Liver (tissue), 9 donors: ENCODE measurements around the gene KRT6C. TPM values are rescaled to one million over a fixed set of nuclear protein-coding genes. Genes with fewer than 3 reads are reported as not detected.
"Not testable (repeated sequence)": the region's sequence is repeated elsewhere in the genome, so short reads cannot be mapped to it uniquely, and the experiment has no call there.

Source experiments
- DNase-seq: peaks from one replicate; pipeline ENCODE4 v3.0.0-alpha.2; 2017; ENCODE audit warnings: low spot score
- H3K27ac ChIP-seq, 2 donors: one replicate each; pipeline ENCODE4 v1.7.0; 2013; ENCODE audit warnings: inconsistent platforms in 2 of 2, low read length in 2 of 2, control low read depth in 1 of 2, low read depth in 1 of 2, mild to moderate bottlenecking in 1 of 2
- H3K27me3 ChIP-seq, 4 donors: one replicate each; pipeline versions ENCODE4 v1.6.1 to v1.7.0; 2013; ENCODE audit warnings: low read length in 3 of 4, inconsistent platforms in 1 of 4, mild to moderate bottlenecking in 1 of 4, moderate library complexity in 1 of 4; ENCODE audit not compliant: control insufficient read depth in 4 of 4, insufficient read depth in 4 of 4
- H3K36me3 ChIP-seq, 4 donors: one replicate each; pipeline versions ENCODE4 v1.6.1 to v1.7.0; 2013; ENCODE audit warnings: low read length in 3 of 4, mild to moderate bottlenecking in 3 of 4, low read depth in 1 of 4, moderate library complexity in 1 of 4; ENCODE audit not compliant: control insufficient read depth in 4 of 4, insufficient read depth in 3 of 4
- H3K4me1 ChIP-seq, 4 donors: one replicate each; pipeline versions ENCODE4 v1.6.1 to v1.7.0; 2013; ENCODE audit warnings: low read length in 3 of 4, mild to moderate bottlenecking in 3 of 4, moderate library complexity in 1 of 4; ENCODE audit not compliant: control insufficient read depth in 4 of 4, insufficient read depth in 4 of 4
- H3K4me3 ChIP-seq, 3 donors: one replicate each; pipeline versions ENCODE4 v1.6.1 to v1.7.0; 2013; ENCODE audit warnings: low read length in 3 of 3, control low read depth in 1 of 3, low read depth in 1 of 3, mild to moderate bottlenecking in 1 of 3
- H3K9ac ChIP-seq, 2 donors: one replicate each; pipeline ENCODE4 v1.7.0; 2013; ENCODE audit warnings: low read length in 2 of 2, mild to moderate bottlenecking in 2 of 2, moderate library complexity in 2 of 2, control low read depth in 1 of 2, low read depth in 1 of 2
- H3K9me3 ChIP-seq, 4 donors: one replicate each; pipeline versions ENCODE4 v1.6.1 to v1.7.0; 2013; ENCODE audit warnings: low read length in 3 of 4; ENCODE audit not compliant: control insufficient read depth in 4 of 4
- HNF4A ChIP-seq, 2 donors: conservative IDR thresholded peaks; 2 replicates each; pipeline ENCODE4 v1.6.1; 2016; ENCODE audit warnings: antibody characterized with exemption in 2 of 2, mild to moderate bottlenecking in 2 of 2
- NR2F2 ChIP-seq: IDR thresholded peaks from 2 replicates; pipeline ENCODE4 v1.6.1; 2016; ENCODE audit warnings: antibody characterized with exemption
- RAD21 ChIP-seq, 2 donors: IDR thresholded peaks; 2 replicates each; pipeline ENCODE4 v1.6.1; 2016; ENCODE audit warnings: antibody characterized with exemption in 2 of 2, mild to moderate bottlenecking in 2 of 2
- RXRA ChIP-seq, 2 donors: IDR thresholded peaks; 2 replicates each; pipeline ENCODE4 v1.6.1; 2017 to 2018; ENCODE audit warnings: antibody characterized with exemption in 2 of 2, mild to moderate bottlenecking in 1 of 2
- SP1 ChIP-seq: IDR thresholded peaks from 2 replicates; pipeline ENCODE4 v1.6.1; 2018; ENCODE audit warnings: antibody characterized with exemption, mild to moderate bottlenecking
- YY1 ChIP-seq: IDR thresholded peaks from 2 replicates; pipeline ENCODE4 v1.6.1; 2016; ENCODE audit warnings: antibody characterized with exemption, mild to moderate bottlenecking
- WGBS: extraction: QIAGEN DNeasy Blood & Tissue Kit; methylation state at CpG from one replicate; pipeline ENCODE4 v1.1.7; 2013; 5-methylcytosine and 5-hydroxymethylcytosine counted together
- polyA plus RNA-seq, 2 donors: library from polyadenylated mRNA; stranded (reverse) in 1 of 2; unstranded in 1 of 2; fragments of 200-250 nt in 1 of 2; fragments of >200 nt in 1 of 2; fragmentation: Nextera tagmentation in 1 of 2; extraction: Ambion mirVana in 1 of 2; gene quantifications; one replicate each; pipeline versions ENCODE4 v1.2.1 to v1.2.3, GENCODE V29; 2013 to 2015
- total RNA-seq, 2 donors: library from RNA; depleted of rRNA; stranded (reverse); fragments of >200 nt; gene quantifications; one replicate each; pipeline ENCODE4 v1.2.3, GENCODE V29; 2014
- TF ChIP-seq, protein P1 (sequence below): IDR thresholded peaks from 2 replicates; pipeline ENCODE4 v1.6.1; 2016; ENCODE audit warnings: antibody characterized with exemption, mild to moderate bottlenecking
- TF ChIP-seq, protein P2 (sequence below): IDR thresholded peaks from 2 replicates; pipeline ENCODE4 v1.6.1; 2016; ENCODE audit warnings: antibody characterized with exemption
- TF ChIP-seq, protein P3 (sequence below): IDR thresholded peaks from 2 replicates; pipeline ENCODE4 v1.6.1; 2016; ENCODE audit warnings: antibody characterized with exemption
- TF ChIP-seq, protein P4 (sequence below): IDR thresholded peaks from 2 replicates; pipeline ENCODE4 v1.6.1; 2016; ENCODE audit warnings: antibody characterized with exemption
- donor health status: healthy.
- donor health status: healthy.
- donor health status: healthy.
- donor health status: healthy.
- donor health status: healthy.

KRT6C gene
- total and polyA plus RNA-seq, 4 donors: 0.61 TPM; not detected in 3

DNA sequence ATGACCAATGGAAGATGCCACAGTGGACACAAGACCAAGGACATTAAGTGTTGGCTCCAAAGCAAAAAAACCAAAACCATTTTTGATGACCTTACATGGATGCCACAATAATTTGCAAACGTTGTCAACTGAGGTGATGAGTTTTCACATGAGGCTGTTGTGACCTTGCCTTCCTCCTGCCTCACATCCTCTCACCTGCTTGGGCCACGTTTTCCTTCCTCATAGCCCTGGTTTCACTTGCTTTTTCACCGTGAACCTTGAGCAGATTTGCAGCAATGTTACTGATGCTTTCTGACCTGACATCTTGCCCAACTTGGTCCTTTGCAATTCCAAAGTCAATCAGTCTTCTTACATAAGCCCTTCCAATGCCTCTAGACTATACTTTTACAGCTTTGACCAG, 25.4 kb downstream of the KRT6C start (continued):
- TF ChIP-seq, protein P1, sequence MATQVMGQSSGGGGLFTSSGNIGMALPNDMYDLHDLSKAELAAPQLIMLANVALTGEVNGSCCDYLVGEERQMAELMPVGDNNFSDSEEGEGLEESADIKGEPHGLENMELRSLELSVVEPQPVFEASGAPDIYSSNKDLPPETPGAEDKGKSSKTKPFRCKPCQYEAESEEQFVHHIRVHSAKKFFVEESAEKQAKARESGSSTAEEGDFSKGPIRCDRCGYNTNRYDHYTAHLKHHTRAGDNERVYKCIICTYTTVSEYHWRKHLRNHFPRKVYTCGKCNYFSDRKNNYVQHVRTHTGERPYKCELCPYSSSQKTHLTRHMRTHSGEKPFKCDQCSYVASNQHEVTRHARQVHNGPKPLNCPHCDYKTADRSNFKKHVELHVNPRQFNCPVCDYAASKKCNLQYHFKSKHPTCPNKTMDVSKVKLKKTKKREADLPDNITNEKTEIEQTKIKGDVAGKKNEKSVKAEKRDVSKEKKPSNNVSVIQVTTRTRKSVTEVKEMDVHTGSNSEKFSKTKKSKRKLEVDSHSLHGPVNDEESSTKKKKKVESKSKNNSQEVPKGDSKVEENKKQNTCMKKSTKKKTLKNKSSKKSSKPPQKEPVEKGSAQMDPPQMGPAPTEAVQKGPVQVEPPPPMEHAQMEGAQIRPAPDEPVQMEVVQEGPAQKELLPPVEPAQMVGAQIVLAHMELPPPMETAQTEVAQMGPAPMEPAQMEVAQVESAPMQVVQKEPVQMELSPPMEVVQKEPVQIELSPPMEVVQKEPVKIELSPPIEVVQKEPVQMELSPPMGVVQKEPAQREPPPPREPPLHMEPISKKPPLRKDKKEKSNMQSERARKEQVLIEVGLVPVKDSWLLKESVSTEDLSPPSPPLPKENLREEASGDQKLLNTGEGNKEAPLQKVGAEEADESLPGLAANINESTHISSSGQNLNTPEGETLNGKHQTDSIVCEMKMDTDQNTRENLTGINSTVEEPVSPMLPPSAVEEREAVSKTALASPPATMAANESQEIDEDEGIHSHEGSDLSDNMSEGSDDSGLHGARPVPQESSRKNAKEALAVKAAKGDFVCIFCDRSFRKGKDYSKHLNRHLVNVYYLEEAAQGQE: no peak

DNA sequence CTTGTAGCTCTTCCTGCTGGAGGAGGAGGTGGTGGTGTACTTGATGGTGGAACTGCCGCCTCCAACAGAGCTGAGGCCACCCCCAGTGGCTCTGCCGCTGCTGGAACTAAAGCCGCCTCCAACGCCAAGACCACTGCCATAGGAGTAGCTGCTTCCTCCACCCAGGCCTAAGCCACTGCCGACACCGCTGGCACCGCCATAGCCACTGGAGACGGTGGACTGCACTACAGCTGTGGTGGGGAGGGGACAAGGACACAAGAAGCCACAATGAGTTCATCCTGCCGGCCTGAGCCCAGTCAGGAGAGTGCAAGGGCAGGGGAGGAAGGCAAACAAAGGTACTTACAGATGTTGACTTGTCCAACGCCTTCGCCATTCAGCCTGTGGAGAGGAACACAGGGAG, 26.4 kb downstream of the KRT6C start:
- H3K36me3 ChIP-seq, H3K27ac ChIP-seq, H3K27me3 ChIP-seq, H3K9me3 ChIP-seq, H3K9ac ChIP-seq, H3K4me1 ChIP-seq, H3K4me3 ChIP-seq, DNase-seq: not testable (repeated sequence)
- WGBS: 93% methylated on average over 11 of the region's 11 CpGs

DNA sequence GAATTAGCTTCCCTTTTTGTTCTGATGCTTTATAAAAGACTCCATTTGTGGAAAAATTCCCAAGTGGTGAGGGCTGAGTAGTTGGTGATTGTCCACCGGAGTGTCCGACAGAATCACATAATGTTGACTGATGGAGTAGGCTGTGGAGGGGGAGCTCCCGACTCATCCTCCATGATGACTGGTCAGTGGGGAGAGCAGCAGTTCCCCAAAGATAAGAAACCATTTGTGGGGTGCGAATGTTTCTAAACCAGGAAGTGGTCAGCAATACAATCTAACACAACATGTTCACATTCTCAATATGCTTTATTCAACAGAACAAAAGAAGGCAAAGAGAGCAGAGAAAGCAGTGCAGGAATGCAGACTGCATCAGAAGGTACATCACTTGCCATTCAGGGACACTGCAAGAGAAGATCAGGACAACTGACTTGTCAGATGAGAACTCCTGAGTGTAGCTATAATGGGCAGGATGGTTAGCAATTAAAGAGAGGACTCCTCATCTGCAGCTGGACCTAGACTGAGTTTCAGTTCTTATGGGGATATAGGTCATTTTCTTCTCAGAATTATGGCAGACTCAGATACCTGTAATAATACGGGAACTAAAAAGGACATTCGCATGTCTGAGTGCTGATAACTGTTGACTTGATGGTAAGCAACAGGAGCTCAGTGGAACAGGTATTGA, 27.1 kb downstream of the KRT6C start:
- Histone ChIP-seq H3K4me3 (no peak overlapping the region), H3K9ac (no peak overlapping the region), H3K9me3 (no peaks in the 10 kb centered on the region), H3K4me1 (no peaks in the 10 kb centered on the region), H3K27me3 (peaks cover 0 to 2% (median 0%) of the 10 kb centered on the region in 4 donors), H3K27ac (no peak overlapping the region), H3K36me3 (no peaks in the 10 kb centered on the region)
- 87% methylated on average over 6 of the region's 6 CpGs for WGBS
- DNase-seq: no peak
- TF ChIP-seq RAD21 (IDR thresholded peaks at IDR 0.05) (no peak), NR2F2 (no peak), RXRA (IDR thresholded peaks at IDR 0.05) (no peak), SP1 (no peak), YY1 (no peak), HNF4A (conservative IDR thresholded peaks at IDR 0.05) (no peak)
- TF ChIP-seq, protein P2, sequence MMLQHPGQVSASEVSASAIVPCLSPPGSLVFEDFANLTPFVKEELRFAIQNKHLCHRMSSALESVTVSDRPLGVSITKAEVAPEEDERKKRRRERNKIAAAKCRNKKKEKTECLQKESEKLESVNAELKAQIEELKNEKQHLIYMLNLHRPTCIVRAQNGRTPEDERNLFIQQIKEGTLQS: no peak
- TF ChIP-seq, protein P3, sequence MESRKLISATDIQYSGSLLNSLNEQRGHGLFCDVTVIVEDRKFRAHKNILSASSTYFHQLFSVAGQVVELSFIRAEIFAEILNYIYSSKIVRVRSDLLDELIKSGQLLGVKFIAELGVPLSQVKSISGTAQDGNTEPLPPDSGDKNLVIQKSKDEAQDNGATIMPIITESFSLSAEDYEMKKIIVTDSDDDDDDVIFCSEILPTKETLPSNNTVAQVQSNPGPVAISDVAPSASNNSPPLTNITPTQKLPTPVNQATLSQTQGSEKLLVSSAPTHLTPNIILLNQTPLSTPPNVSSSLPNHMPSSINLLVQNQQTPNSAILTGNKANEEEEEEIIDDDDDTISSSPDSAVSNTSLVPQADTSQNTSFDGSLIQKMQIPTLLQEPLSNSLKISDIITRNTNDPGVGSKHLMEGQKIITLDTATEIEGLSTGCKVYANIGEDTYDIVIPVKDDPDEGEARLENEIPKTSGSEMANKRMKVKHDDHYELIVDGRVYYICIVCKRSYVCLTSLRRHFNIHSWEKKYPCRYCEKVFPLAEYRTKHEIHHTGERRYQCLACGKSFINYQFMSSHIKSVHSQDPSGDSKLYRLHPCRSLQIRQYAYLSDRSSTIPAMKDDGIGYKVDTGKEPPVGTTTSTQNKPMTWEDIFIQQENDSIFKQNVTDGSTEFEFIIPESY: no peak
- TF ChIP-seq, protein P4, sequence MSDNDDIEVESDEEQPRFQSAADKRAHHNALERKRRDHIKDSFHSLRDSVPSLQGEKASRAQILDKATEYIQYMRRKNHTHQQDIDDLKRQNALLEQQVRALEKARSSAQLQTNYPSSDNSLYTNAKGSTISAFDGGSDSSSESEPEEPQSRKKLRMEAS: no peak
- TF ChIP-seq, protein P1: no peak
